GM12872 (cell line): ENCODE data around the gene UCMA.

Source experiments
- TF ChIP-seq, protein P1 (sequence below): IDR thresholded peaks from 3 replicates; pipeline ENCODE4 v1.5.1; 2011; ENCODE audit warnings: low read depth, mild to moderate bottlenecking, low read length, moderate library complexity; ENCODE audit not compliant: insufficient read depth

Gene UCMA

DNA sequence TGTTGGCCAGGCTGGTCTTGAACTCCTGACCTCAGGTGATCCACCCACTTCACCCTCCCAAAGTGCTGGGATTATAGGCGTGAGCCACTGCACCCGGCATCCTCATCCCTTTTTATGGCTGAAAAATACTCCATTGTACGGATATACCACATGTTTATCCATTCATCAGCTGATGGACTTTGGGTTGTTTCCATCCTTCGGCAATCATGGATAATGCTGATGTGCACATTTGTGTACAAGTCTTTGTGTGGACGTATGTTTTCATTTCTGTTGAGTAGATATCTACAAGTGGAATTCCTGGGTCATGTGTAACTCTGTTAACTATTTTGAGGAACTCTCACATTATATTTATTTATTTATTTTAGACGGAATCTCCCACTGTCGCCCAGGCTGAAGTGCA, 5.7 kb upstream of the UCMA start:
- TF ChIP-seq, protein P1, sequence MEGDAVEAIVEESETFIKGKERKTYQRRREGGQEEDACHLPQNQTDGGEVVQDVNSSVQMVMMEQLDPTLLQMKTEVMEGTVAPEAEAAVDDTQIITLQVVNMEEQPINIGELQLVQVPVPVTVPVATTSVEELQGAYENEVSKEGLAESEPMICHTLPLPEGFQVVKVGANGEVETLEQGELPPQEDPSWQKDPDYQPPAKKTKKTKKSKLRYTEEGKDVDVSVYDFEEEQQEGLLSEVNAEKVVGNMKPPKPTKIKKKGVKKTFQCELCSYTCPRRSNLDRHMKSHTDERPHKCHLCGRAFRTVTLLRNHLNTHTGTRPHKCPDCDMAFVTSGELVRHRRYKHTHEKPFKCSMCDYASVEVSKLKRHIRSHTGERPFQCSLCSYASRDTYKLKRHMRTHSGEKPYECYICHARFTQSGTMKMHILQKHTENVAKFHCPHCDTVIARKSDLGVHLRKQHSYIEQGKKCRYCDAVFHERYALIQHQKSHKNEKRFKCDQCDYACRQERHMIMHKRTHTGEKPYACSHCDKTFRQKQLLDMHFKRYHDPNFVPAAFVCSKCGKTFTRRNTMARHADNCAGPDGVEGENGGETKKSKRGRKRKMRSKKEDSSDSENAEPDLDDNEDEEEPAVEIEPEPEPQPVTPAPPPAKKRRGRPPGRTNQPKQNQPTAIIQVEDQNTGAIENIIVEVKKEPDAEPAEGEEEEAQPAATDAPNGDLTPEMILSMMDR: no peak

DNA sequence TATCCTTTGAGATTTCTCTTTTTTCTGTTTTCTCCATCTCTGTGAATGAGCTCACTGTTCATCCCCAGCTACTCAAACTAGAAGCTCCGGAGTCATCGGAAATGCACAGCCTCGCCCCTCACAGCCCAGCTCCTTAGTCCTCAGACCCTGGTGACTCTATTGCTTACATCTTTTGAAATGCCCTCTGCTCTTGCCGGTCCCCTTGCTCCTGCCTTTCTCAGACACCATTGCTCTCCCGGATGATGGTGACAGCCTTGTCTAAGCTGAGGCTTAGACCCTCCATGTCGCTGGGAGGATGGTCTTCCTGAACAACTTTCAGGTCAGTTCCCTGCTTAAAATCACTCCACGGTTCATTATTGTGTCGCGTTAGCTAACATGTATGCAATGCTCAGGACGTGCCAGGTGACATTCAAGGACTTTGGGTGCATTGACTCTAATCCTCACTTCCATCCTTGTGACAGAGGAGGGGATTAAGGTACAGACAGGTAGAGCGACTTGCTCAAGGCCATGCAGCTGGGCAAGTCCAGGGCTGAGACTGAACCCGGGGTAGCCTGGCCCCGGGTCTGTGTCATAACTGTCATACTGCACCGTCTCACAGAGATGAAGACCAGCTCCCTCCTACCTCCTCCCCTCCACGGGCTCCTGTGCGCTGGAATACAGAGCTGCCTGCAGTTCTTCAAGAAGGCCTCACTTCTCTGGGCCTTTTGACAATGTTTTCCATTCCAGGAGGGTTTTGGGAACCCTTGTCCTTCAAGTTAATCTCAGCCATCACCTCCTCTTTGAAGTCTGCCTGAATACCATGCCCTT, 4.3 kb upstream of the UCMA start:
- TF ChIP-seq, protein P1: no peak

DNA sequence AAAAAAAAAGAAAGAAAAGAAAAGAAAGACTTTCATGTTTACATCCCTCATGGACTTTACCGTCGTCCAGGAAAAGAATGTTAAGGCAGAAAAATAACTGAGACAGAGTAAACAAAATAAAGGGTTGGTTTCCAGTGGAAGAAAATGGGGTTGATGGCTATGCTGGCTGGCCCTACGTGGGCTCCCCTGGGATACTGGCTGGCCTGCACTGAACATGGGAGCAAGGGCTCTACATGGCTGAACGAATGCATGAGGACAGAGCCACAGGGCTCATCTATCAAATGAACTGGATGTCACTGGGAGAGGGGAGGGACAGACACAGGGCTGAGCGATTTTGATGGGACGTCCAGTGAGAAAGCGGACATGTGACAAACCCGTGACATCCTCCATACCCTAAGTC, 2.5 kb upstream of the UCMA start:
- TF ChIP-seq, protein P1: no peak

DNA sequence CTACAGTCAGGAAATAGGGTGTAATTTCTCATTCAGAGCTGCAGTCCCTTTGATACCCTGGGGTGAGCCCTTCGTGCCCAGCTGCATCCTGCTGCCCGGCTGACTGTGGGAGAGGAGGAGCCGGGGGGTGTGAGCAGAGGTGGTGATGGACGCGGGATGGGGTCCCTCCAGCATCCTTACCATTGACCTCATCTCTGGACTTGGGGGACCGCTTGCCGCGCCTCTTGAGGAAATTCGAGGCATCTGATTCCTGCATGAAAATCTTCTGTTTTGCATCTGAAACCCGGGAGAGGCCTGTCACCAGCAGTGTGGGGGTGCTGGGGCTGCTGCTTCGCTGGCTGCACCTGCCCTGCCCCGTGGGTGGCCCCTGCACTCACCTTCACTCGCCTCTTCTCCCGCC, 816 bp downstream of the UCMA start:
- TF ChIP-seq, protein P1: no peak

DNA sequence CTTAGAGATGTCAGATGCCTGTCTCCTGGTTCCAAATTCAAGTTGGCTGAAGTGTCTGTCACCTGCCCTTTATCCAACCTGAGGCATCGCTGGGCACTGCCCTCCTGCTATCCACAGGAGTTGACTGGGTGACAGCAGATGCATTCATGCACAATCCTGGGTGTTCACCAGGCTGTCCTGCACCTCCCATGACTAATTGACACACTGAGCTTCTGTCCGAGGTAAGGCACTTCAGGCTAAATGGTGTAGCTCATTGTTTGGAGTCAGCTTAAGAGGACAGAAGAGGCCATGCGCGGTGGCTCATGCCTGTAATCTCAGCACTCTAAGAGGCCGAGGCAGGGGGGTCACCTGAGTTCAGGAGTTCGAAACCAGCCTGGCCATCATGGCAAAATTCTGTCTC, 2.4 kb downstream of the UCMA start:
- TF ChIP-seq, protein P1: no peak

DNA sequence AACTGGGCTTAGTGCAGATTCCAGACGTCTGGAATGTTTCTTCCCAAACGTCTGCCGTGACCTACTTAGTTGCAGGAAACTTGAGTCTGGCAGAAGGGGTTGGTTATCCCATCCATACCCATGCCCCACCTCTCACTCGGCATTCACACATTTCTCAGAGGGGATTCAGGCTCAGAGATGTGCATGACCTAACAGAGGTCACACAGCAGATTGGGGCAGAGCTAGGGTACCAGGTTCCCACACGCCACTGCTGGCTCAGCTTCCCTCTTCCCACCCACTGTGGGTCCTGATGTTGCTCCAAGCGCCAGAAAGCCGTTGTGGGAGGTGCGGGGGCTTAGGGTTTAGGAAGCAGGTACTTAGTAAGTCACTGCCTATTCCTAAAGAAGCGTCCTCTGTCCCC, 3.0 kb downstream of the UCMA start:
- TF ChIP-seq, protein P1: no peak

DNA sequence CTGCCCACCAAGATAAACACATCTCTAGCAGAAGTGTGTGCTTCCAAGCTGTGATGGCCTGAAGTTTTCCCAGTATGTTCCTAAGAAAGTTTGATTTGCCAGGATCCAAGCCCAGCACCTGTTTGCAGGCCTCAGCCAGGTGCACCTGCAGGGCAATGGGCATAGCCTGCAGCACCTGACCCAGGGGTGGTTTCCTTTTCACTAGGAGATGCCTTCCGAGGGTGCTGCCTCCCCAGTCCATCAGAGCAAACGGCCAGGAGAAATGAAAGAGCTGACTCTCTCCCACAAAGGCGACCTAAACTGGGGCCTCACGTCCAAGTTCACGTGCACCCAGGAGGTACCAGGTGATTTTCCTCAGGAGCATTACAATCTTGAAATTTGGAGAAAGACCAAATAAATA, 7.1 kb downstream of the UCMA start:
- TF ChIP-seq, protein P1: no peak
